HUES64 (cell line): ENCODE data around the gene PPP1R9B.

Experiments
- H3K27ac ChIP-seq: 2 replicates; pipeline ENCODE4 v1.7.0; 2013; ENCODE audit warnings: low read depth, low read length, inconsistent platforms
- H3K27me3 ChIP-seq: 2 replicates; pipeline ENCODE4 v1.6.1; 2013; ENCODE audit warnings: mild to moderate bottlenecking, low read length; ENCODE audit not compliant: insufficient read depth
- H3K36me3 ChIP-seq: 2 replicates; pipeline ENCODE4 v1.6.1; 2013; ENCODE audit warnings: mild to moderate bottlenecking, low read length; ENCODE audit not compliant: insufficient read depth
- H3K4me1 ChIP-seq: 2 replicates; pipeline ENCODE4 v1.6.1; 2013; ENCODE audit warnings: mild to moderate bottlenecking, low read length, moderate library complexity; ENCODE audit not compliant: insufficient read depth
- H3K4me3 ChIP-seq: 2 replicates; pipeline ENCODE4 v1.5.1; 2013; ENCODE audit warnings: mild to moderate bottlenecking, low read length, moderate library complexity
- H3K9ac ChIP-seq: 2 replicates; pipeline ENCODE4 v1.6.1; 2013; ENCODE audit warnings: mild to moderate bottlenecking, low read depth, low read length
- H3K9me3 ChIP-seq: 2 replicates; pipeline ENCODE4 v1.6.1; 2013; ENCODE audit warnings: low read depth, low read length; ENCODE audit not compliant: insufficient read depth
- WGBS: fragments of 150-250, 120-280 bp; methylation state at CpG from one replicate; pipeline ENCODE4 v1.1.7; 2013; ENCODE audit warnings: missing lambda C conversion rate; 5-methylcytosine and 5-hydroxymethylcytosine counted together

PPP1R9B gene

DNA sequence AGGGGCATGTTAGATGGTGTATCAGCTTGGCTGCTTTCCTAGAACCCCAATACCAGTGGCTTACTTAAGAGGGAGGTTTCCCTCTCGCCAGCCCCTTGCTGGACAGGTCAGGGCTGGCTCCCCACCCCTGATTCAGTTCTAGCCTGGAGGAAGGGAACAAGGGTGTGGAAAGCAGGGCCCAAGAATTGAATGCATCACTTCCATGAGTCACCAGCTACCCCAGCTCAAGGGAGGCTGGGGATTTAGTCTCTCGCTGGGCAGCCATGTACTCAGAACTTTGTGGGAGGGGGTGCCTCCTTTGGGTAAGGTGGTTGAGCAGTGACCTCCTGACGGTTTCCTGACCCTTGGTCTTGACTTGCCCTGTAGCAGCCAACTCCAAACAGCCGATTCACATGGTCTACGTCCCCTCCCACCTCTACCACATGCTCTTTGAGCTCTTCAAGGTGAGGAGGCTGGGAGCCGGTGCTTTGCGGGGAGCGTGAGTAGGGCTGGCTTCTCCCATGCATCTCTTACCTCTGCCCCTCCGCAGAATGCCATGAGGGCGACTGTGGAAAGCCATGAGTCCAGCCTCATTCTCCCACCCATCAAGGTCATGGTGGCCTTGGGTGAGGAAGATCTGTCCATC lies 42.6 kb downstream of the PPP1R9B start:
- Histone ChIP-seq H3K9ac (no peak overlapping the region), H3K27me3 (no peaks in the 10 kb centered on the region), H3K36me3 (no peaks in the 10 kb centered on the region), H3K9me3 (no peaks in the 10 kb centered on the region), H3K27ac (no peak overlapping the region), H3K4me1 (peaks cover 6% of the 10 kb centered on the region; the same call in 1 of the 2 replicates), H3K4me3 (no peak overlapping the region)
- 88% methylated on average over 10 of the region's 10 CpGs for WGBS

DNA sequence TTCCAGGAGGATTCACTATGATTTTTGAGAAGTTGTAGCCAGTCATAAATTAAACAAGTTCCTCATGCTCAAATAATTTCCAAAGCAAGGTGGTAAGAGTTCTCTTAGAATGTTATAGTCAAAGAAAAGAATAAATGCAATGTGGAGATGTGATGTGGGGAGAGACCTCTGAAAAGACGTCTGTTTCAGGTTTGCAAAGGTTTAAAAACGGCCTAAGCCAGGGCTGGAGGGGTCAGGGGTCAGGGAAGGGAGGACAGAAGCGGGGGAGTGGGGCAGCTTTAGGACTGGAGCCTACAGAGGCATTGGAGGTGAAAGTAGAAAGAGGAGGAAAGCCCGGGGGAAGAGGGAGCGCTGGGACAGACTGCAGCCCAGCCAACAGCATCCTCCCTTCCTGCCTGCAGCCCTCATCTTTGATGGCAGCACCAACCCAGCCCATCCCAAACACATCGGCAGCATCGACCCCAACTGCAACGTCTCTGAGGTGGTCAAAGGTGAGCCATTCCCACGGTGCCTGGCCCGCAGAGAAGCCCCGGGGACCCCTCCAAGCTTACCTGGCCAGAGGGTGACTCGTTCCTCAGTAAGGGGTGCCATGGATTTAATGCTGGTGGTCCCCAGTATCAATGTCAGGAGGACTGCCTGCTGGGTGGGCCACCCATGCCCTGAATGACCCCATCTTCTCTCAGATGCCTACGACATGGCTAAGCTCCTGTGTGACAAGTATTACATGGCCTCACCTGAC lies 43.9 kb downstream of the PPP1R9B start:
- no peak overlapping the region for H3K27ac ChIP-seq
- H3K27me3 ChIP-seq = no peaks in the 10 kb centered on the region
- peaks cover 9% of the 10 kb centered on the region for H3K4me1 ChIP-seq
- no peaks in the 10 kb centered on the region for H3K36me3 ChIP-seq
- 78% methylated on average over 13 of the region's 13 CpGs for WGBS
- H3K9me3 ChIP-seq = no peaks in the 10 kb centered on the region
- no peak overlapping the region for H3K9ac ChIP-seq
- no peak overlapping the region for H3K4me3 ChIP-seq

- H3K27me3 ChIP-seq = no peaks in the 10 kb centered on the region
- H3K9ac ChIP-seq = no peak overlapping the region
- WGBS = 90% methylated on average over 18 of the region's 21 CpGs
- H3K4me1 ChIP-seq = peaks cover 16% of the 10 kb centered on the region
- H3K4me3 ChIP-seq = no peak overlapping the region
- H3K9me3 ChIP-seq = no peaks in the 10 kb centered on the region
- H3K36me3 ChIP-seq = no peaks in the 10 kb centered on the region
- H3K27ac ChIP-seq = no peak overlapping the region
Observed at GRCh38 chr17:50105811-50106210, 44.7 kb downstream of the PPP1R9B start.

DNA sequence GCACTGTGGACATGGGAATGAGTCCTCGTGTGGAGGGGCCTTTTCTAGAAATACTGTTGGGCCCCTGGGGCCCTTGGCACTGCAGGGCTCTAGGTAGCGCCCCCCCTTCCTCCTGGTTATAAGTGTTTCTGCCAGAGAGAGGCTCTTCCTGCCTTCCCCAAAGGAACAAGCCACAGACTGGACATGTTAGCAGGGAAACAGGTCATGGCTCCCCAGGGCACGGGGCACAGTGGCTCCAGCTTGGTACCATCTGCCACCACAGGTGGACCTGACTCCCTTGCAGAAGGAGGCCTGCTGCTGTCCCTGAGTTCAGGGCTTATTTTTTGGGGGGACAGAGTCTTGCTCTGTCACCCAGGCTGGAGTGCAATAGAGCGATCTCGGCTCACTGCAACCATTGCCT lies 46.5 kb downstream of the PPP1R9B start:
- H3K9ac ChIP-seq = no peak overlapping the region
- 92% methylated on average over 5 of the region's 5 CpGs for WGBS
- no peak overlapping the region for H3K27ac ChIP-seq
- H3K9me3 ChIP-seq = no peaks in the 10 kb centered on the region
- no peak overlapping the region for H3K4me3 ChIP-seq
- no peaks in the 10 kb centered on the region for H3K27me3 ChIP-seq
- no peaks in the 10 kb centered on the region for H3K36me3 ChIP-seq
- peaks cover 18% of the 10 kb centered on the region for H3K4me1 ChIP-seq

- H3K4me3 ChIP-seq = no peak overlapping the region
- no peaks in the 10 kb centered on the region for H3K9me3 ChIP-seq
- H3K4me1 ChIP-seq = peaks cover 18% of the 10 kb centered on the region
- H3K27ac ChIP-seq = no peak overlapping the region
- H3K9ac ChIP-seq = no peak overlapping the region
- 83% methylated on average over 2 of the region's 2 CpGs for WGBS
- H3K36me3 ChIP-seq = 0 out of 2 replicates have a peak, but pooled peaks cover 4% of the 10 kb centered on the region
- no peaks in the 10 kb centered on the region for H3K27me3 ChIP-seq
Observed at GRCh38 chr17:50103252-50103651, 47.2 kb downstream of the PPP1R9B start.

DNA sequence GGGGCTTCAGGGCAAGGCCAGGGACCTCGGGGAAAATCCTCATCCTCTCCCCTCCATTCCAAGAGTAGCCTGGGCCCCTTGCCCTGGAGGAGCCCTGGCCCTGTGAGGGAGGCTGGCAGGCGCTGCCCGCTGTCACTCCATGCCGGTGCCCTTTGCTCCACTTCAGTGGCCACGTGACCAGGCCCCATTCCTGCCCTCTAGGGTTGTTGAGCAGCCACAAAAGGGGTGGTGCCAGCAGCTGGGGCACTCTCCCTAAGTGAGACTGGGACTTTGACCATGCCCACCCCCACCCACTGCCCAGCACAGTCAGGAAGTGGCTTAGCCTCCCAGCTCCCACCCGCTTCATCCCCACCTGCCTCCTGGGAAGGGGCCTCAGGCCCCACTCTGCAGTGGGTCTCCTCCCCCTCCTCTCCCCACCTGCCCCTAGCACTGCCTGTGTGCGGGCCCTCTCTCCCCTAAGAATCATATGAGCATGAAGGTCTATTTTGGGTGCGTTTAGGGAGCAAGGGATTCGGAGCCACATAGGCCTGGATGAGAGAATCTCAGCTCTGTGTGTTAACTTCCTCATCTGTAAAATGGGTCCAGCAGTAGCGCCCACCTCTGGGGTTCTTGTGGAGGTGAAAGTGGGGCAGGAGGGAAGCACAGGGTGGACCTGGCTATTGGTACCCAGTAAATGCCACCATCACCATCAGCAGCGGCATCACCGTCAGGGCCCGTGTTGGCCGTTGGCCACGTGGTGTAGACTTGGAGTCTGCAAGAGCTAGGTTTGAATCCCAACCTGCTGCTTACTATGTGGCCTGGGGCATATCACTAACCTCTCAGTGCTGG lies 48.1 kb downstream of the PPP1R9B start:
- Histone ChIP-seq H3K27ac (no peak overlapping the region), H3K9me3 (no peaks in the 10 kb centered on the region), H3K27me3 (no peaks in the 10 kb centered on the region), H3K9ac (no peak overlapping the region), H3K4me3 (no peak overlapping the region), H3K36me3 (0 out of 2 replicates have a peak, but pooled peaks cover 4% of the 10 kb centered on the region), H3K4me1 (peaks cover 18% of the 10 kb centered on the region)
- 76% methylated on average over 15 of the region's 15 CpGs for WGBS

- no peaks in the 10 kb centered on the region for H3K27me3 ChIP-seq
- no peak overlapping the region for H3K9ac ChIP-seq
- 0 out of 2 replicates have a peak, but pooled peaks cover 4% of the 10 kb centered on the region for H3K36me3 ChIP-seq
- H3K9me3 ChIP-seq = no peaks in the 10 kb centered on the region
- WGBS = 29% methylated on average over 17 of the region's 17 CpGs
- peak overlapping the region; percentile 12; the same call in 1 of the 2 replicates for H3K4me3 ChIP-seq
- no peak overlapping the region for H3K27ac ChIP-seq
- peaks cover 18% of the 10 kb centered on the region for H3K4me1 ChIP-seq
Observed at GRCh38 chr17:50101346-50102163, 48.9 kb downstream of the PPP1R9B start.

DNA sequence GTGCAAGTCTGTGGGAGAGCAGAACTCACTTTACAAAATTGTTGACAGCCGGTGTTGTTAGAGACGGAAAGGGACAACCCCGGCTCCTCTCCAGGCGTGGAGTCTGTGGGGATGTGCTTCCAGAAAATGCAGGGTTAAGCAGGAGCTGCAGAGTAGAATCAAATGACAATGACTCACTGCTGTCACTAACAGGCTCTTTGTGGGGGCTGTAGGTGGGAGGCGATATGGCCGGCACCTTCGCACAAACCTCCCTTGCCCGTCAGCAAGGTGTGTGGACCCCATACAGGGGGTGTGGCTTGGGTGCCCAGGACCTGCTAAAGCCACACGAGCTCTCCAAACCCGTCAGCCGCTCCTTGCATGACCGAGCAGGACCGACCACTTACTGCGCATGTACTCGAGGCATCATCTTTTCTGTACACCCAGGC lies 49.5 kb downstream of the PPP1R9B start:
- no peaks in the 10 kb centered on the region for H3K27me3 ChIP-seq
- H3K4me3 ChIP-seq = peak overlapping the region; percentile 12; the same call in 1 of the 2 replicates
- H3K36me3 ChIP-seq = 0 out of 2 replicates have a peak, but pooled peaks cover 4% of the 10 kb centered on the region
- 20% methylated on average over 15 of the region's 15 CpGs for WGBS
- no peak overlapping the region for H3K9ac ChIP-seq
- no peak overlapping the region for H3K27ac ChIP-seq
- no peaks in the 10 kb centered on the region for H3K9me3 ChIP-seq
- H3K4me1 ChIP-seq = peaks cover 20% of the 10 kb centered on the region

- Histone ChIP-seq H3K4me3 (no peak overlapping the region), H3K9me3 (no peaks in the 10 kb centered on the region), H3K4me1 (peaks cover 22% of the 10 kb centered on the region), H3K9ac (no peak overlapping the region), H3K36me3 (0 out of 2 replicates have a peak, but pooled peaks cover 4% of the 10 kb centered on the region), H3K27me3 (no peaks in the 10 kb centered on the region), H3K27ac (no peak overlapping the region)
- 83% methylated on average over 4 of the region's 5 CpGs for WGBS
Observed at GRCh38 chr17:50100480-50100883, 50.0 kb downstream of the PPP1R9B start.

GRCh38 chr17:50099003-50099402 lies 51.5 kb downstream of the PPP1R9B start:
- Histone ChIP-seq H3K9ac (no peak overlapping the region), H3K27ac (no peak overlapping the region), H3K9me3 (no peaks in the 10 kb centered on the region), H3K36me3 (0 out of 2 replicates have a peak, but pooled peaks cover 4% of the 10 kb centered on the region), H3K27me3 (no peaks in the 10 kb centered on the region), H3K4me1 (peaks cover 22% of the 10 kb centered on the region), H3K4me3 (no peak overlapping the region)
- 70% methylated on average over 5 of the region's 5 CpGs for WGBS
